Kidney (tissue), 14 donors: ENCODE measurements around the gene PACS2. TPM values are rescaled to one million over a fixed set of nuclear protein-coding genes. Genes with fewer than 3 reads are reported as not detected.
"Not testable (repeated sequence)": the region's sequence is repeated elsewhere in the genome, so short reads cannot be mapped to it uniquely, and the experiment has no call there.

Experiments
- DNase-seq, 5 donors: peaks; one replicate each; pipeline ENCODE4 v3.0.0-alpha.2; 2013 to 2020
- FAIRE-seq: peaks from 2 replicates; lab custom pipeline; 2012; peaks lifted over from hg19 to GRCh38; lab: Jason Lieb, UNC
- H3K27ac ChIP-seq, 2 donors: one replicate each; pipeline ENCODE4 v1.7.0; 2013; ENCODE audit warnings: low read depth in 2 of 2, low read length in 2 of 2, inconsistent platforms in 1 of 2
- H3K27me3 ChIP-seq: one replicate; pipeline ENCODE4 v1.7.1; 2013; ENCODE audit warnings: low read length, inconsistent platforms; ENCODE audit not compliant: control insufficient read depth, insufficient read depth
- H3K36me3 ChIP-seq, 3 donors: one replicate each; pipeline versions ENCODE4 v1.7.0 to v1.7.1; 2013; ENCODE audit warnings: low read length in 3 of 3, control low read depth in 1 of 3, inconsistent platforms in 1 of 3; ENCODE audit not compliant: insufficient read depth in 3 of 3, control insufficient read depth in 2 of 3
- H3K4me1 ChIP-seq, 3 donors: one replicate each; pipeline versions ENCODE4 v1.7.0 to v1.7.1; 2013; ENCODE audit warnings: low read length in 3 of 3, inconsistent platforms in 1 of 3, low read depth in 1 of 3; ENCODE audit not compliant: control insufficient read depth in 2 of 3, insufficient read depth in 2 of 3
- H3K4me3 ChIP-seq, 3 donors: one replicate each; pipeline versions ENCODE4 v1.7.0 to v1.8.1; 2013; ENCODE audit warnings: low read length in 3 of 3, control low read depth in 1 of 3, inconsistent platforms in 1 of 3
- H3K9ac ChIP-seq, 3 donors: one replicate each; pipeline versions ENCODE4 v1.7.0 to v1.7.1; 2013; ENCODE audit warnings: low read length in 3 of 3, control low read depth in 1 of 3, inconsistent platforms in 1 of 3
- H3K9me3 ChIP-seq, 3 donors: one replicate each; pipeline versions ENCODE4 v1.7.0 to v1.7.1; 2013; ENCODE audit warnings: low read length in 3 of 3, control low read depth in 1 of 3, inconsistent platforms in 1 of 3; ENCODE audit not compliant: control insufficient read depth in 2 of 3, insufficient read depth in 1 of 3
- intact Hi-C: fragments of 100-400 bp; cut with DNase I; formaldehyde crosslinking; loops from one replicate; pipeline ENCODE4 v1.11.1; 2022
- polyA plus RNA-seq: library from polyadenylated mRNA; stranded (reverse); fragments of 350-450 nt; fragmentation: Illumina TruSeq; extraction: RNeasy Lipid Tissue Mini Kit (QIAGEN cat#74804); gene quantifications from one replicate; pipeline ENCODE4 v1.2.3, GENCODE V29; 2014; ENCODE audit warnings: low read depth, low replicate concordance; ENCODE audit not compliant: insufficient read depth
- total RNA-seq: library from RNA; stranded (reverse); fragmentation: NEBNext Ultra II Directional; extraction: Animal tissue kit (Norgen Biotek cat#: 25700); gene quantifications from one replicate; pipeline ENCODE4 v1.2.1, GENCODE V29; 2021
- TF ChIP-seq, protein P1 (sequence below): IDR thresholded peaks from 3 replicates; pipeline ENCODE4 v1.5.1; 2012; ENCODE audit warnings: mild to moderate bottlenecking, moderate library complexity, borderline replicate concordance; ENCODE audit not compliant: insufficient read depth; ENCODE audit errors: extremely low read depth
- donor health status: control.
- donor health status: control.
- donor health status: control.
- donor health status: control.
- donor health status: control.
- donor health status: DM: yes; HTN: yes; CAD: no.
- donor health status: Normal renal cell carcinoma (clear cell type).

The PACS2 gene
- total and polyA plus RNA-seq, 2 donors from 2014 or later, result 35.7 to 83.9 TPM

- Histone ChIP-seq H3K27ac (no peak overlapping the region), H3K4me1 (no peaks in the 10 kb centered on the region), H3K36me3 (no peaks in the 10 kb centered on the region), H3K27me3 (no peaks in the 10 kb centered on the region), H3K9me3 (no peaks in the 10 kb centered on the region), H3K9ac (no peak overlapping the region), H3K4me3 (no peak overlapping the region)
- intact Hi-C loops, result no loop called here
- TF ChIP-seq, protein P1, sequence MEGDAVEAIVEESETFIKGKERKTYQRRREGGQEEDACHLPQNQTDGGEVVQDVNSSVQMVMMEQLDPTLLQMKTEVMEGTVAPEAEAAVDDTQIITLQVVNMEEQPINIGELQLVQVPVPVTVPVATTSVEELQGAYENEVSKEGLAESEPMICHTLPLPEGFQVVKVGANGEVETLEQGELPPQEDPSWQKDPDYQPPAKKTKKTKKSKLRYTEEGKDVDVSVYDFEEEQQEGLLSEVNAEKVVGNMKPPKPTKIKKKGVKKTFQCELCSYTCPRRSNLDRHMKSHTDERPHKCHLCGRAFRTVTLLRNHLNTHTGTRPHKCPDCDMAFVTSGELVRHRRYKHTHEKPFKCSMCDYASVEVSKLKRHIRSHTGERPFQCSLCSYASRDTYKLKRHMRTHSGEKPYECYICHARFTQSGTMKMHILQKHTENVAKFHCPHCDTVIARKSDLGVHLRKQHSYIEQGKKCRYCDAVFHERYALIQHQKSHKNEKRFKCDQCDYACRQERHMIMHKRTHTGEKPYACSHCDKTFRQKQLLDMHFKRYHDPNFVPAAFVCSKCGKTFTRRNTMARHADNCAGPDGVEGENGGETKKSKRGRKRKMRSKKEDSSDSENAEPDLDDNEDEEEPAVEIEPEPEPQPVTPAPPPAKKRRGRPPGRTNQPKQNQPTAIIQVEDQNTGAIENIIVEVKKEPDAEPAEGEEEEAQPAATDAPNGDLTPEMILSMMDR, result no peak
- FAIRE-seq, result no peak
- peak in 1 of 5 donors; percentile 61 for DNase-seq
These were observed 21.5 kb upstream of the PACS2 start for GRCh38 chr14:105292826-105293711.

GRCh38 chr14:105294142-105294597 is 20.4 kb upstream of the PACS2 start:
- no peak for FAIRE-seq

DNA sequence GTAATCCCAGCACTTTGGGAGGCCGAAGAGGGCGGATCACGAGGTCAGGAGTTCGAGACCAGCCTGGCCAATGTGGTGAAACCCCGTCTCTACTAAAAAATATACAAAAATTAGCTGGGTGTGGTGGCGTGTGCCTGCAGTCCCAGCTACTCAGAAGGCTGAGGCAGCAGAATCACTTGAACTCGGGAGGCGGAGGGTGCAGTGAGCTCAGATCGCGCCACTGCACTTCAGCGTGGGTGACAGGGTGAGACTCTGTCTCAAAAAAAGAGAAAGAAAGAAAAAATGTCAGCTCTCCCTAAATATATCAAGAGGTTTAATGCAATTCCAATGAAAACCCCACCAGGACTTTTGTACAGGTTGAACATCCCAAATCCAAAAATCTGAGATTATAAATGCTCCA is 17.2 kb upstream of the PACS2 start:
- H3K36me3 ChIP-seq, H3K27me3 ChIP-seq, H3K4me1 ChIP-seq, H3K9ac ChIP-seq, H3K27ac ChIP-seq, intact Hi-C loops, DNase-seq, H3K4me3 ChIP-seq, FAIRE-seq, H3K9me3 ChIP-seq: not testable (repeated sequence)

More at GRCh38 chr14:105294142-105294597, 20.4 kb upstream of the PACS2 start:
- DNase-seq, result peak; percentile 77 to 83 (median 82)
- H3K4me3 ChIP-seq, result no peak overlapping the region
- intact Hi-C loops, result no loop called here
- no peaks in the 10 kb centered on the region for H3K36me3 ChIP-seq
- TF ChIP-seq, protein P1, result no peak
- H3K27ac ChIP-seq, result no peak overlapping the region
- peak overlapping the region in 1 of 3 donors; percentile 12 for H3K9ac ChIP-seq
- no peaks in the 10 kb centered on the region for H3K9me3 ChIP-seq
- no peaks in the 10 kb centered on the region for H3K4me1 ChIP-seq
- no peaks in the 10 kb centered on the region for H3K27me3 ChIP-seq
